K562 (cell line): ENCODE data around the gene SNRPD2. TPM values are rescaled to one million over a fixed set of nuclear protein-coding genes. Genes with fewer than 3 reads are reported as not detected.

Experiments
- C11orf30 ChIP-seq: fragments of 450-650 bp; IDR thresholded peaks from 2 replicates; pipeline ENCODE4 v1.6.1; 2016; ENCODE audit warnings: low read depth, mild to moderate bottlenecking
- ELF1 ChIP-seq: fragments of 200-800 bp; sonication (Bioruptor generic); IDR thresholded peaks from 2 replicates; pipeline ENCODE4 v1.6.1; 2016; ENCODE audit warnings: missing genetic modification characterization, missing compliant biosample characterization
- ETV5 ChIP-seq: sonication (generic); formaldehyde crosslinking; IDR thresholded peaks from 2 replicates; pipeline ENCODE4 v1.4.0; 2020; ENCODE audit warnings: low read depth, mild to moderate bottlenecking, missing genetic modification reagents
- PCBP2 ChIP-seq: fragments of 200-400 bp; formaldehyde crosslinking; IDR thresholded peaks from 2 replicates; pipeline ENCODE4 v1.6.1; 2018; ENCODE audit warnings: low read length, low read depth, mild to moderate bottlenecking, moderate library complexity; ENCODE audit not compliant: poor library complexity, severe bottlenecking
- POLR2A ChIP-seq: fragments of 450-650 bp; conservative IDR thresholded peaks from 2 replicates; pipeline ENCODE4 v1.6.1; 2016
- SETDB1 ChIP-seq: IDR thresholded peaks from one replicate; pipeline ENCODE4 v1.6.1; 2012; ENCODE audit warnings: low read length, control low read depth, inconsistent platforms
- SIN3A ChIP-seq, 2 experiments: fragments of 150-350 bp in 1 of 2; IDR thresholded peaks; 2 replicates each; pipeline ENCODE4 v1.6.1; 2011 to 2016; ENCODE audit warnings: borderline replicate concordance in 2 of 2, low read depth in 2 of 2, low read length in 2 of 2, mild to moderate bottlenecking in 2 of 2, moderate library complexity in 2 of 2; ENCODE audit not compliant: control insufficient read depth in 1 of 2
- SREBF2 ChIP-seq: sonication (generic); formaldehyde crosslinking; IDR thresholded peaks from 2 replicates; pipeline ENCODE4 v1.4.0; 2020; ENCODE audit warnings: mild to moderate bottlenecking, missing genetic modification reagents
- SRSF9 ChIP-seq: fragments of 200-400 bp; formaldehyde crosslinking; IDR thresholded peaks from 2 replicates; pipeline ENCODE4 v1.6.1; 2017; ENCODE audit warnings: low read depth, low read length, borderline replicate concordance
- polyA plus RNA-seq, 8 experiments: library from polyadenylated mRNA; depleted of rRNA in 4 of 8; stranded (reverse) in 5 of 8; unstranded in 3 of 8; fragments of >200 nt; fragmentation: Nextera tagmentation in 2 of 8; fragmentation: Illumina TruSeq in 1 of 8; extraction: Ambion mirVana in 2 of 8; extraction: Trizol in 1 of 8; gene quantifications; 2 replicates each; pipeline versions ENCODE4 v1.2.1 to v1.2.3, GENCODE V29; 2011 to 2014; ENCODE audit warnings: inconsistent platforms in 1 of 8, missing spikeins in 1 of 8
- total RNA-seq, 7 experiments: library from RNA; depleted of rRNA in 6 of 7; stranded (reverse); fragments of >200 nt in 6 of 7; fragmentation: Illumina TruSeq in 2 of 7; extraction: Trizol in 2 of 7; gene quantifications; 2 replicates each; pipeline versions ENCODE4 v1.2.1 to v1.2.3, GENCODE V29; 2011 to 2021; ENCODE audit warnings: low replicate concordance in 1 of 7
- TF ChIP-seq, protein P1 (sequence below), 3 experiments: fragments of 200-800 bp in 1 of 3; fragments of 250-450 bp in 1 of 3; fragments of 450-650 bp in 1 of 3; sonication (Bioruptor Pico) in 1 of 3; sonication (Bioruptor generic) in 1 of 3; formaldehyde crosslinking in 1 of 3; IDR thresholded peaks; 2 replicates each; pipeline versions ENCODE4 v1.6.1 to v1.8.0; 2016 to 2022; ENCODE audit warnings: mild to moderate bottlenecking in 2 of 3, missing genetic modification characterization in 2 of 3, missing compliant biosample characterization in 1 of 3, moderate library complexity in 1 of 3
- TF ChIP-seq, protein P2 (sequence below): sonication (generic); formaldehyde crosslinking; IDR thresholded peaks from 2 replicates; pipeline ENCODE4 v1.8.0; 2022; ENCODE audit warnings: missing genetic modification reagents, mild to moderate bottlenecking, moderate library complexity, borderline replicate concordance
- TF ChIP-seq, protein P3 (sequence below): sonication (generic); IDR thresholded peaks from 2 replicates; pipeline ENCODE4 v1.6.1; 2016
- TF ChIP-seq, protein P4 (sequence below), 2 experiments: fragments of 450-650 bp in 1 of 2; sonication (generic) in 1 of 2; formaldehyde crosslinking in 1 of 2; IDR thresholded peaks in 1 of 2; conservative IDR thresholded peaks in 1 of 2; 2 replicates each; pipeline versions ENCODE4 v1.6.1 to v1.8.1; 2016 to 2023; ENCODE audit warnings: mild to moderate bottlenecking in 2 of 2, moderate library complexity in 2 of 2, inconsistent platforms in 1 of 2, missing genetic modification reagents in 1 of 2
- TF ChIP-seq, protein P5 (sequence below): sonication (generic); formaldehyde crosslinking; IDR thresholded peaks from 2 replicates; pipeline ENCODE4 v1.8.1; 2022; ENCODE audit warnings: missing genetic modification reagents
- TF ChIP-seq, protein P6 (sequence below): fragments of 450-650 bp; IDR thresholded peaks from 2 replicates; pipeline ENCODE4 v1.6.1; 2017; ENCODE audit warnings: antibody characterized with exemption

Gene SNRPD2
- total and polyA plus RNA-seq, 9 of the 15 experiments (the other 6 are each of a cell fraction or from before 2014, with no cell fraction given): 728 to 4,411 (median 1,029) TPM

DNA sequence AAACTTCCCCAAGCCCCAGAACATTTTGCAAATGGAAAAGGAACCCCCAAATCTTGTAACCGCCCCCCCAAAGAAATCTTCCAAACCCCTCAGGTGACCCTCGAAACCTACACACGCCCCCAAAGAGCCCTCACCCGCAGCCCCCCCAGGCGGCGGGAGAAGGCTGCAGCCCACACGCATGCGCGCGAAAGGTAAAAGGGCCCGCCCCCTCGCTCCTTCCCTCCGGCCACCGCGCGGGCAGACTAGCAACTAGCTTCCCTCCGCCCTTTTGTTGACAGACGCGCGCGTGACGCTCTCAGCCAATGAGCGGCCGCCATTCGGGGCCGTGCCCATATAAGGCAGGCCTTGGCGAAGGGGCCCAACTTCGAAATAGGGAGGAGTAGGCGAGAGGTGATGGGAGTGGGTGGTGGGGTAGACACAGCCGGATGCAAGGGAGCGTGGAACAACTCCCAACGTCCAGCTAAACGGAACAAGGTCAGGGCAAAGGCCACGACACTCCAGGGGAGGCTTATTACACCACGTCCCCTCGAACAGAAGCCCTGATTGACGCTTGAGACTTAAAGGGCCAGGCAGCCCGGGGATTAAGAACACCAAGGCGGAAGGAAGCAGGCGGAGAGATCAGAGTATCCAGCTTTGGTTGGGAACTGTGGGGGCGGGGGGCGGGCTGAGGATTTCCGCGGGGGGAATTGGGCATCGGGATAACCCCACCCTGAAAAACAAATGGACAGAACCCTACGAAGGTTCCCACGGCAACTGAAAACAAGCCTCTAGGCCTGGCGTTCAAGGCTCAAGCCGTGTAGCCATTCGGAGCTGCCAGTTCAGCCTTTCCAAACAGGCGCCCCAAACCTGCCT lies 25.6 kb upstream of the SNRPD2 start (continued):
- TF ChIP-seq, protein P1, sequence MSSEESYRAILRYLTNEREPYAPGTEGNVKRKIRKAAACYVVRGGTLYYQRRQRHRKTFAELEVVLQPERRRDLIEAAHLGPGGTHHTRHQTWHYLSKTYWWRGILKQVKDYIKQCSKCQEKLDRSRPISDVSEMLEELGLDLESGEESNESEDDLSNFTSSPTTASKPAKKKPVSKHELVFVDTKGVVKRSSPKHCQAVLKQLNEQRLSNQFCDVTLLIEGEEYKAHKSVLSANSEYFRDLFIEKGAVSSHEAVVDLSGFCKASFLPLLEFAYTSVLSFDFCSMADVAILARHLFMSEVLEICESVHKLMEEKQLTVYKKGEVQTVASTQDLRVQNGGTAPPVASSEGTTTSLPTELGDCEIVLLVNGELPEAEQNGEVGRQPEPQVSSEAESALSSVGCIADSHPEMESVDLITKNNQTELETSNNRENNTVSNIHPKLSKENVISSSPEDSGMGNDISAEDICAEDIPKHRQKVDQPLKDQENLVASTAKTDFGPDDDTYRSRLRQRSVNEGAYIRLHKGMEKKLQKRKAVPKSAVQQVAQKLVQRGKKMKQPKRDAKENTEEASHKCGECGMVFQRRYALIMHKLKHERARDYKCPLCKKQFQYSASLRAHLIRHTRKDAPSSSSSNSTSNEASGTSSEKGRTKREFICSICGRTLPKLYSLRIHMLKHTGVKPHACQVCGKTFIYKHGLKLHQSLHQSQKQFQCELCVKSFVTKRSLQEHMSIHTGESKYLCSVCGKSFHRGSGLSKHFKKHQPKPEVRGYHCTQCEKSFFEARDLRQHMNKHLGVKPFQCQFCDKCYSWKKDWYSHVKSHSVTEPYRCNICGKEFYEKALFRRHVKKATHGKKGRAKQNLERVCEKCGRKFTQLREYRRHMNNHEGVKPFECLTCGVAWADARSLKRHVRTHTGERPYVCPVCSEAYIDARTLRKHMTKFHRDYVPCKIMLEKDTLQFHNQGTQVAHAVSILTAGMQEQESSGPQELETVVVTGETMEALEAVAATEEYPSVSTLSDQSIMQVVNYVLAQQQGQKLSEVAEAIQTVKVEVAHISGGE (CRISPR knock-in tag; IDR thresholded peaks at IDR 0.05): peak in 1 of 3 experiments; percentile 87; a peak in 2 of 6 replicates
- TF ChIP-seq, protein P2, sequence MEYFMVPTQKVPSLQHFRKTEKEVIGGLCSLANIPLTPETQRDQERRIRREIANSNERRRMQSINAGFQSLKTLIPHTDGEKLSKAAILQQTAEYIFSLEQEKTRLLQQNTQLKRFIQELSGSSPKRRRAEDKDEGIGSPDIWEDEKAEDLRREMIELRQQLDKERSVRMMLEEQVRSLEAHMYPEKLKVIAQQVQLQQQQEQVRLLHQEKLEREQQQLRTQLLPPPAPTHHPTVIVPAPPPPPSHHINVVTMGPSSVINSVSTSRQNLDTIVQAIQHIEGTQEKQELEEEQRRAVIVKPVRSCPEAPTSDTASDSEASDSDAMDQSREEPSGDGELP (CRISPR knock-in tag): peak; percentile 95
- TF ChIP-seq SREBF2 (CRISPR knock-in tag) (no peak), ELF1 (peak; percentile 83), SRSF9 (no peak), SETDB1 (no peak), SIN3A (IDR thresholded peaks at IDR 0.05; ENCODE audit: borderline replicate concordance in 2 of 2, control insufficient read depth in 1 of 2, low read depth in 2 of 2, low read length in 2 of 2) (peak in 1 of 2 experiments; percentile 82; a peak in 1 of 4 replicates), C11orf30 (no peak), ETV5 (CRISPR knock-in tag) (peak; percentile 77), POLR2A (peak; percentile 70), PCBP2 (no peak)
- TF ChIP-seq, protein P3, sequence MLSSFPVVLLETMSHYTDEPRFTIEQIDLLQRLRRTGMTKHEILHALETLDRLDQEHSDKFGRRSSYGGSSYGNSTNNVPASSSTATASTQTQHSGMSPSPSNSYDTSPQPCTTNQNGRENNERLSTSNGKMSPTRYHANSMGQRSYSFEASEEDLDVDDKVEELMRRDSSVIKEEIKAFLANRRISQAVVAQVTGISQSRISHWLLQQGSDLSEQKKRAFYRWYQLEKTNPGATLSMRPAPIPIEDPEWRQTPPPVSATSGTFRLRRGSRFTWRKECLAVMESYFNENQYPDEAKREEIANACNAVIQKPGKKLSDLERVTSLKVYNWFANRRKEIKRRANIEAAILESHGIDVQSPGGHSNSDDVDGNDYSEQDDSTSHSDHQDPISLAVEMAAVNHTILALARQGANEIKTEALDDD: 0 out of 2 replicates have a peak, but pooled peaks have one; percentile 25
- TF ChIP-seq, protein P4, sequence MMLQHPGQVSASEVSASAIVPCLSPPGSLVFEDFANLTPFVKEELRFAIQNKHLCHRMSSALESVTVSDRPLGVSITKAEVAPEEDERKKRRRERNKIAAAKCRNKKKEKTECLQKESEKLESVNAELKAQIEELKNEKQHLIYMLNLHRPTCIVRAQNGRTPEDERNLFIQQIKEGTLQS (IDR thresholded peaks at IDR 0.05): peak; percentile 44; the same call in 1 of the 2 replicates
- TF ChIP-seq, protein P4 (CRISPR knock-in tag; conservative IDR thresholded peaks at IDR 0.05): no peak
- TF ChIP-seq, protein P5, sequence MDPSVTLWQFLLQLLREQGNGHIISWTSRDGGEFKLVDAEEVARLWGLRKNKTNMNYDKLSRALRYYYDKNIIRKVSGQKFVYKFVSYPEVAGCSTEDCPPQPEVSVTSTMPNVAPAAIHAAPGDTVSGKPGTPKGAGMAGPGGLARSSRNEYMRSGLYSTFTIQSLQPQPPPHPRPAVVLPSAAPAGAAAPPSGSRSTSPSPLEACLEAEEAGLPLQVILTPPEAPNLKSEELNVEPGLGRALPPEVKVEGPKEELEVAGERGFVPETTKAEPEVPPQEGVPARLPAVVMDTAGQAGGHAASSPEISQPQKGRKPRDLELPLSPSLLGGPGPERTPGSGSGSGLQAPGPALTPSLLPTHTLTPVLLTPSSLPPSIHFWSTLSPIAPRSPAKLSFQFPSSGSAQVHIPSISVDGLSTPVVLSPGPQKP (CRISPR knock-in tag): 0 out of 2 replicates have a peak, but pooled peaks have one; percentile 64
- TF ChIP-seq, protein P6, sequence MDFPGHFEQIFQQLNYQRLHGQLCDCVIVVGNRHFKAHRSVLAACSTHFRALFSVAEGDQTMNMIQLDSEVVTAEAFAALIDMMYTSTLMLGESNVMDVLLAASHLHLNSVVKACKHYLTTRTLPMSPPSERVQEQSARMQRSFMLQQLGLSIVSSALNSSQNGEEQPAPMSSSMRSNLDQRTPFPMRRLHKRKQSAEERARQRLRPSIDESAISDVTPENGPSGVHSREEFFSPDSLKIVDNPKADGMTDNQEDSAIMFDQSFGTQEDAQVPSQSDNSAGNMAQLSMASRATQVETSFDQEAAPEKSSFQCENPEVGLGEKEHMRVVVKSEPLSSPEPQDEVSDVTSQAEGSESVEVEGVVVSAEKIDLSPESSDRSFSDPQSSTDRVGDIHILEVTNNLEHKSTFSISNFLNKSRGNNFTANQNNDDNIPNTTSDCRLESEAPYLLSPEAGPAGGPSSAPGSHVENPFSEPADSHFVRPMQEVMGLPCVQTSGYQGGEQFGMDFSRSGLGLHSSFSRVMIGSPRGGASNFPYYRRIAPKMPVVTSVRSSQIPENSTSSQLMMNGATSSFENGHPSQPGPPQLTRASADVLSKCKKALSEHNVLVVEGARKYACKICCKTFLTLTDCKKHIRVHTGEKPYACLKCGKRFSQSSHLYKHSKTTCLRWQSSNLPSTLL: no peak
